GM12865 (cell line): ENCODE data around the gene RUSC1.

ENCODE experiments used
- DNase-seq: peaks from one replicate; pipeline ENCODE4 v3.0.0; 2010; ENCODE audit warnings: low read depth
- H3K4me3 ChIP-seq: 2 replicates; pipeline ENCODE4 v1.5.1; 2011; ENCODE audit warnings: mild to moderate bottlenecking, low read depth, low read length, control low read depth
- TF ChIP-seq, protein P1 (sequence below): IDR thresholded peaks from 2 replicates; pipeline ENCODE4 v1.5.1; 2011; ENCODE audit warnings: low read length, control low read depth, low read depth, inconsistent platforms; ENCODE audit not compliant: insufficient read depth; ENCODE audit errors: missing control alignments

Gene RUSC1, protein sequence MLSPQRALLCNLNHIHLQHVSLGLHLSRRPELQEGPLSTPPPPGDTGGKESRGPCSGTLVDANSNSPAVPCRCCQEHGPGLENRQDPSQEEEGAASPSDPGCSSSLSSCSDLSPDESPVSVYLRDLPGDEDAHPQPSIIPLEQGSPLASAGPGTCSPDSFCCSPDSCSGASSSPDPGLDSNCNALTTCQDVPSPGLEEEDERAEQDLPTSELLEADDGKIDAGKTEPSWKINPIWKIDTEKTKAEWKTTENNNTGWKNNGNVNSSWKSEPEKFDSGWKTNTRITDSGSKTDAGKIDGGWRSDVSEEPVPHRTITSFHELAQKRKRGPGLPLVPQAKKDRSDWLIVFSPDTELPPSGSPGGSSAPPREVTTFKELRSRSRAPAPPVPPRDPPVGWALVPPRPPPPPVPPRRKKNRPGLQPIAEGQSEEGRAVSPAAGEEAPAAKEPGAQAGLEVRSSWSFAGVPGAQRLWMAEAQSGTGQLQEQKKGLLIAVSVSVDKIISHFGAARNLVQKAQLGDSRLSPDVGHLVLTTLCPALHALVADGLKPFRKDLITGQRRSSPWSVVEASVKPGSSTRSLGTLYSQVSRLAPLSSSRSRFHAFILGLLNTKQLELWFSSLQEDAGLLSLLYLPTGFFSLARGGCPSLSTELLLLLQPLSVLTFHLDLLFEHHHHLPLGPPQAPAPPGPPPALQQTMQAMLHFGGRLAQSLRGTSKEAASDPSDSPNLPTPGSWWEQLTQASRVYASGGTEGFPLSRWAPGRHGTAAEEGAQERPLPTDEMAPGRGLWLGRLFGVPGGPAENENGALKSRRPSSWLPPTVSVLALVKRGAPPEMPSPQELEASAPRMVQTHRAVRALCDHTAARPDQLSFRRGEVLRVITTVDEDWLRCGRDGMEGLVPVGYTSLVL

DNA sequence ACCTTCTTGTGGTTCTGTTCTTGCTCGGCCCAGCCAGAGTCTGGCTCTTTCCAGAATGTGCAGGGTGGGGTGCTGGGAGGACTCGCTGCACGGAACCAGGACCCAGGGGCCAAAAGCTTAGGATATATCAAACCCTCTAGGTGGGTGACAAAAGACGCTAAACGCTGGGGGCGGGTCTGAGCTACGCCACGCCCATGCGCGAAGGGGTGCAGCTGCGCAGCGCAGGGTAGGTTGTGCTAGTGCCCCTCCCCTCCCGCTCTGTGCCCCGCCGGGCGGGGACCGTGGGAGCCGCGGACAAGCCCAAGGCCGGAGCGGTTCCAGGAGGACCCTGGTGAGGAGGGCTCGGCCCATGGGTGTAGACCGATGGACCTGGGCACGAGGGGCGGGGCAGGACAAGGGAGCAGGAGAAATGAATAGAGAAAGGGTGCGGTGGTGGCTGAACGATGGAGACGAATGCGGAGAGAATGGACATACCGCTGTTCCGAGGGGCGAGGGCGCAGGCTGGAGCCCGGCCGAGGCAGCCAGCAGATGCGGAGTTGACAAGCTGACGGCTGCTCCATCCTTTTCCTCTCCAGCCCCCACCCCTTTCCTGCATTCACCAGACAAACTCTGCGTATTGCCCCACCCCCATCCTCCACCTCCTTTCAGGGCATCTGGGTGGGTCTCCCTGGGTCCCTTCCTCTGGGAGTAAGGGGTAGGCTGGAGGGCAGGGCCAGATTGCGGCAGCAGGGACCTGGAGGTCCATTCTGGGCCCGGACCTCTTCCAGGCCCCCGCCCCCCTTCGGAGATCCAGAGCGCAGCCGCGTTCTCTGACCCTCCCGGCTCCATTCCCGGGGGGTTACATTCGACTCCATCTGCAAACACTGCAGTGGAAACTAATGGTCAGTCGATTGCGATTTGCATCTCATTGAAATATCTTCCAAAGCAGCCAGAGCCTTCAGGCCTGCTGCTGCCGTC, at the start of gene RUSC1:
Gene RUSC1 (plus strand): TSS at position 234 of the 957 bp plus-strand sequence. CDS start 880 bp downstream, outside the sequence.
- TF ChIP-seq, protein P1, sequence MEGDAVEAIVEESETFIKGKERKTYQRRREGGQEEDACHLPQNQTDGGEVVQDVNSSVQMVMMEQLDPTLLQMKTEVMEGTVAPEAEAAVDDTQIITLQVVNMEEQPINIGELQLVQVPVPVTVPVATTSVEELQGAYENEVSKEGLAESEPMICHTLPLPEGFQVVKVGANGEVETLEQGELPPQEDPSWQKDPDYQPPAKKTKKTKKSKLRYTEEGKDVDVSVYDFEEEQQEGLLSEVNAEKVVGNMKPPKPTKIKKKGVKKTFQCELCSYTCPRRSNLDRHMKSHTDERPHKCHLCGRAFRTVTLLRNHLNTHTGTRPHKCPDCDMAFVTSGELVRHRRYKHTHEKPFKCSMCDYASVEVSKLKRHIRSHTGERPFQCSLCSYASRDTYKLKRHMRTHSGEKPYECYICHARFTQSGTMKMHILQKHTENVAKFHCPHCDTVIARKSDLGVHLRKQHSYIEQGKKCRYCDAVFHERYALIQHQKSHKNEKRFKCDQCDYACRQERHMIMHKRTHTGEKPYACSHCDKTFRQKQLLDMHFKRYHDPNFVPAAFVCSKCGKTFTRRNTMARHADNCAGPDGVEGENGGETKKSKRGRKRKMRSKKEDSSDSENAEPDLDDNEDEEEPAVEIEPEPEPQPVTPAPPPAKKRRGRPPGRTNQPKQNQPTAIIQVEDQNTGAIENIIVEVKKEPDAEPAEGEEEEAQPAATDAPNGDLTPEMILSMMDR = no peak
- no peak within 1 kb of the TSS for H3K4me3 ChIP-seq
- peak; percentile 50 for DNase-seq

DNA sequence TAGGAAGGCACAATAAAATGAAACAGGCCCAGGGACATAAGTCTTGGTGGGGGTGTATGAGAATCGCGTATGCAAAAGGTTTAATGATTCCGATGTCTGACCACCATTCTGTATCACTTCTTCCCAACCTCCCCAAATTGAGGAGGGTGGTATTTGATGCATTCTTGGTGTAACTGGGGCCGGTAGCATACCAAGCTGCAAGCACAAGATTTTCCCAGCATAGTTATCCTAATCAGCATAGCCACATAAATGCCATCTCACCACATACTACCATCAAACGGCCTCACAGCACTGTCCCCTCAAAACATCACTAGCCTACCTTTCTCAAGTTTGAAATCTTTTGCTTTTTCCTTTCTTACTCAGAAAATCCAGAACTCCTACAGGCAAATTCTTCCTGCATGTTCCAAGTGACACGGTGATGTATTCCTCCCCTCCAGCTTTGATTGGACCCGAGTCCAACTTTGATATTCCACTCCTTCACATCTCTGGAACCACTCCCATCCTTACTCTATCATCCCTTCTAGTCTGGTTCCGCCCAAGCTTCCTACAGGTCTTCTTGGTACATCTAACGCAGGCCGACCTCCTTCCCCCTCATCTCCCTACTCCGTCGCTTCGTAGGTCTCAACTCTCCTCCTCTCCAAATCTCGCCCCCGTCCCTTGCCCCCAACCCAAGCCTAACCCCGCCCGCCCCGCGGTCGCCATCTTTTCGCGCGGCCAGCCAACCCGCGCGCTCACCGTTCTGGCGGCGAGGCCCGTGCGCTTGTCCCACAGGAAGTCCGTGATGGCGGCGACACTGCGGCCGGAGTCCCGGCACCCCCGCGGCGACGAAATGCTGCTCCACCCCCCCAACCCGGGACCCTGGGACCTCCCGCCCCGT, 48.0 kb upstream of the RUSC1 start:
- TF ChIP-seq, protein P1 = no peak
- DNase-seq = no peak
- H3K4me3 ChIP-seq = peak overlapping the region; percentile 77

DNA sequence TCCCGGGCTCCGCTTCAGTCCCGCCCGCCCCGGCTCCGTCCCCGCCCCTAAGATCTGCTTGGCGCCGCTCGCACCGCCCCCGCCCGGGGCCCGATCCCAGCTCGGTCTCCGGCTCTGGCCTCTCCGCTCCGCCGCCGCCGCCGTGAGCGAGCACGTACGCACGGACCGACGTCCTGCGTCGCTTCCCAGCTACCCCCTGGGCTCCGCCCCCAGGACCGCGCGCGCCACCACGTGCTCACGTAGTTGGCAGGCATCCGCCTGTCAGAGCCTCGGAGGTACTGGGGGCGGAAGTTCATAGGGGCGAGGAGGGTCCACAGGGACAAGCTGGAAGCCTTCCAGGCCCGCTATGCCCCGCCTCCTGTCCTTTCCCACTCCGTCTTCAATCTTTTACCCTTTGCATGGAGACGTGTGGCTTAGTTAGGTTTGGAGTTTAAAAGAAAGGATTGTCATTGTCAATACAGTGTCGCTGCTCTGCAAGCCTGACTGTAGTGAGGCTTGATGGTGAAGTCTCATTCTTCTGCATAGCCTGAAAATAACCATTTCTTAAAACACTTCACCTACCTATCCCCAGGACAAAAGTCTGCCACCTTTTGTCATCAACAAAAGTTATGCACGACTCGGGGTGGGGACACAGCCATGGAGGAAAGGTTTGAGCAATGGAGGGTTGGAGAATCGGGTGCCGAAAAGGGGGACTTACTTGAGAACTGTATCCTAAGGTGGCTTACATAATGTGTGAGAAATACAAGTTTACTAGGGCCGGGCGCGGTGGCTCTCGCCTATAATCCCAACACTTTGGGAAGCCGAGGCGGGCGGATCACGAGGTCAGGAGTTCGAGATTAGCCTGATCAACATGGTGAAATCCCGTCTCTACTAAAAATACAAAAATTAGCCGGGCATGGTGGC, 47.1 kb upstream of the RUSC1 start, which contains the start of gene CLK2:
Gene CLK2 (minus strand): TSS at position 162 of the 903 bp plus-strand sequence. CDS start 2,527 bp downstream, outside the sequence.
- TF ChIP-seq, protein P1 = no peak
- H3K4me3 ChIP-seq = peak within 1 kb of the TSS; percentile 77
- DNase-seq = peak; percentile 98

DNA sequence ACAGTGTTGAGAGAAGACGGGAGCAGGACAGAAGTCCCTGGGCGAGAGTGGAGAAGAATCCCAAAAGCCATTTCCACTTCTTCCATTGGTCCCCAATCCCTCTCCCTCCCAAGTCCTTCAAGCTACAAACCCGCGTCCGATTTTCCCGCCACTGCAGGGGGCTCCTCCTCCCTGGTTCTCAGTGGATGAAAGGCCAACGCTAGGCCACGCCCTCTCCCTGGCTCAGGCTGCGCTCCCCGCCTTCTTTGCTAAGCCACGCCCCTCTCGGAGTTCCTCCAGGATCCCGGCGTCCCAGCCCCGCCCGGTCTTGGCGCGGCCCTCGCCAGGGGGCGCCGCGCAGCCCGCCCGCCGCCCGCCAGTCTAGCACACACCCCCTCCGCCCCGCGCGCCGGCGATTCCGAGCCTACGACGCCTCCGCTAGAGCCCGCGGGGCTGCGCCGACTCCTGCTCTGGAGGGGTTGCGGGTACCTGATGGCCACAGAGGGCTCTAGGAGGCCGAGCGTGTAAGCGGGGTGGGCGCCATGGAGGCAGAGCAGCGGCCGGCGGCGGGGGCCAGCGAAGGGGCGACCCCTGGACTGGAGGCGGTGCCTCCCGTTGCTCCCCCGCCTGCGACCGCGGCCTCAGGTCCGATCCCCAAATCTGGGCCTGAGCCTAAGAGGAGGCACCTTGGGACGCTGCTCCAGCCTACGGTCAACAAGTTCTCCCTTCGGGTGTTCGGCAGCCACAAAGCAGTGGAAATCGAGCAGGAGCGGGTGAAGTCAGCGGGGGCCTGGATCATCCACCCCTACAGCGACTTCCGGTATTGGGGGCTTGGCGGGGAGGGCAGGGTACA, 43.4 kb upstream of the RUSC1 start, which contains the start of gene HCN3:
Gene HCN3 (plus strand): TSS at position 394 of the 832 bp plus-strand sequence. CDS start 128 bp downstream, at position 522.
- peak within 1 kb of the TSS; percentile 66 for H3K4me3 ChIP-seq
- peak; percentile 97 for DNase-seq
- TF ChIP-seq, protein P1 = peak; percentile 64
